Measurements from ENCODE around the gene ARID5B.
A peak's percentile ranks its signal among the peaks of the same experiment; 100 is the strongest.

The ARID5B gene

DNA sequence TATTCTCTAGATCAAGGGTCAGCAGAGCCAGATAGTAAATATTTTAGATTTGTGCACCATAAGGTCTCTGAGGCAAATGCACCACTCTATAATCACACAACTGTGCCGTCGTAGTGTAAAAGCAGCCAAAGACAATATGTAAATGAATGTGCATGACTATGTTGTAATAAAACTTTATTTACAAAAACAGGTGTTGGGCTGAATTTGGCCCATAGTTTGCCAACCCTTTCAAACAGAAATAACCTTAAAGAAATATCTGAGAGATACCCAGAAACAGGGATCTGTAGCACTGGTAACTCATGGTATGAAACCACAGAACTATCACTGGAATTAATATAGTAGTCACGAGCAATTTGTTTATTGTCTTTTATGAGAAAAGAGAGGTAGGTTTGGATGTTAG lies 86.0 kb downstream of the ARID5B start:
- no peak overlapping the region for H3K4me3 ChIP-seq (replicated peaks in 1 of 2; ENCODE audit: low read depth in 2 of 2, low read length in 2 of 2)
- no peak for DNase-seq (ENCODE audit: low read depth in 2 of 2)
- TF ChIP-seq, protein P1, sequence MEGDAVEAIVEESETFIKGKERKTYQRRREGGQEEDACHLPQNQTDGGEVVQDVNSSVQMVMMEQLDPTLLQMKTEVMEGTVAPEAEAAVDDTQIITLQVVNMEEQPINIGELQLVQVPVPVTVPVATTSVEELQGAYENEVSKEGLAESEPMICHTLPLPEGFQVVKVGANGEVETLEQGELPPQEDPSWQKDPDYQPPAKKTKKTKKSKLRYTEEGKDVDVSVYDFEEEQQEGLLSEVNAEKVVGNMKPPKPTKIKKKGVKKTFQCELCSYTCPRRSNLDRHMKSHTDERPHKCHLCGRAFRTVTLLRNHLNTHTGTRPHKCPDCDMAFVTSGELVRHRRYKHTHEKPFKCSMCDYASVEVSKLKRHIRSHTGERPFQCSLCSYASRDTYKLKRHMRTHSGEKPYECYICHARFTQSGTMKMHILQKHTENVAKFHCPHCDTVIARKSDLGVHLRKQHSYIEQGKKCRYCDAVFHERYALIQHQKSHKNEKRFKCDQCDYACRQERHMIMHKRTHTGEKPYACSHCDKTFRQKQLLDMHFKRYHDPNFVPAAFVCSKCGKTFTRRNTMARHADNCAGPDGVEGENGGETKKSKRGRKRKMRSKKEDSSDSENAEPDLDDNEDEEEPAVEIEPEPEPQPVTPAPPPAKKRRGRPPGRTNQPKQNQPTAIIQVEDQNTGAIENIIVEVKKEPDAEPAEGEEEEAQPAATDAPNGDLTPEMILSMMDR (IDR thresholded peaks at IDR 0.05; ENCODE audit: low read depth, low read length) = no peak

DNA sequence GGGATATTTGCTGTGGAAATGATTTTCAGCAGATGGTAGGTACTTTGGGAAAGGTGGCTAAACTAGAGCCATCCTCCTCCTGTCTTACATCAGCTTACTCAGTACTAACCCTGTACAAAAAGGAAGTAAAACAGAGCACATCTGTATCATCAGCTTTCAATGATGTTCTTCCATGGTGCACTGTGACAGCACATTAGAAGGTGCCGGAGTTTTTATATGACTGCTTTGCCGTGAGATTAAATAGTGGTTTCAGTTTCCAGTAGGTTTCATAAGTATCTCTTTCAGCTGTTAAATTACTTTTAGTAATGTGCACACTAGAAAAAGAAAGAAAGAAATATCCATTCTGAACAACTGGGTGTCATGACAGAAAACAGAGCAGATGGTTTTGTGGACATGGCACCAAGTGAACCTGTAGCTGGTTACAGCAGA lies 86.5 kb downstream of the ARID5B start:
- no peak overlapping the region for H3K4me3 ChIP-seq (replicated peaks in 1 of 2; ENCODE audit: low read depth in 2 of 2, low read length in 2 of 2)
- peak in 1 of 2 donors; percentile 22 for DNase-seq (ENCODE audit: low read depth in 2 of 2)

DNA sequence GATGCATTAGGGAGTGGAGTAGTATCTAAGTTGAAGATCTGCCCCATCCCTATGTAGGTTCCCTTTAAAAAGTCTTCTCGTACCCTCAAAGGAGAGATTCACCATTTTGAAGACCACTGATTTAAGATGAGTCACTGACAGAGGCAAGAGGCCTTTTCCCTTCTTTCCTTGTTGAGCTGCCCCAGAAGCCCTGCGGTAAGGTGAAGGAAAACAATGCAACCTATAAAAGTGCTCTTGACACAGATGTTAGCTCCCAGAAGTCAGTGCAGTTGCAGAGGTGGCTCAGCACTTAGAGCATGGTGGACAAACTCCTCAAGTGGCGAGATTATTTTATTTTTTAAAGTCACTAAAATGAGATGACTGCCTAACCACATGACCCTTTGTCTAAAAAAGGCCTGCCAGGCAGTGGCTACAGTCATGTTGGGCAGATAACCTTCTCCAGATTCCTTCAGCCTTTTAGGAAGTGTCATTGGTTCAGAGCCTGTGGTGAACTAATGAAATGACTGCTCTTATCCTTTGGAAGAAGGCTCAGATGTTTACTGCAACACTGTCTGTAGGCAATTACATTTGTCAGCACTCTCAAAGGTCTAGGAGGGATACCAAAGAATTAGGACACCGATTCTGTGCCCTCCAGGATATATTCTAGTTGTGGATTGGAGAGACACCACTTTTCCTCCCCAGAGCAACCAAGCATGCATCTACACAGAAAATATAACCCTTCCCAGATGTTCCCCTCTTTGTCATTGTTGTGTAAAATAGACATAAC lies 88.7 kb downstream of the ARID5B start:
- no peak overlapping the region for H3K4me3 ChIP-seq (replicated peaks in 1 of 2; ENCODE audit: low read depth in 2 of 2, low read length in 2 of 2)
- TF ChIP-seq, protein P1 (IDR thresholded peaks at IDR 0.05; ENCODE audit: low read depth, low read length) = no peak
- DNase-seq (ENCODE audit: low read depth in 2 of 2) = no peak

More for the DNA sequence above, 86.5 kb downstream of the ARID5B start:
- TF ChIP-seq, protein P1 (IDR thresholded peaks at IDR 0.05; ENCODE audit: low read depth, low read length) = no peak

DNA sequence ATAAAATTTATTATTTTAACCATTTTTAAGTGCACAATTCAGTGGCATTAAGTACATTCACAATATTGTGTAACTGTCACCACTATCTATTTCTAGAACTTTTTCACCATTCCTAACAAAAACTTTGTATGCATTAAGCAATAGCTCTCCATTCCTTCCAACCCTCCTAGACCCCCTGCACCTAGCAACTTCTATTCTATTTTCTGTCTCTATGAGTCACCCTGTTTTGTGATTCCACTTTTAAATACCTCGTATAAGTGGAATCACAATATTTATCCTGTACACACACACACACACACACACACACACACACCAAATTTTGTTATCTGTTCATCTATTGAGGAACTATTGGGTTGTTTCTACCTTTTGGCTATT lies 89.2 kb downstream of the ARID5B start:
- TF ChIP-seq, protein P1 (IDR thresholded peaks at IDR 0.05; ENCODE audit: low read depth, low read length) = no peak
- H3K4me3 ChIP-seq (replicated peaks in 1 of 2; ENCODE audit: low read depth in 2 of 2, low read length in 2 of 2) = no peak overlapping the region
- DNase-seq (ENCODE audit: low read depth in 2 of 2) = peak; percentile 46 to 52

DNA sequence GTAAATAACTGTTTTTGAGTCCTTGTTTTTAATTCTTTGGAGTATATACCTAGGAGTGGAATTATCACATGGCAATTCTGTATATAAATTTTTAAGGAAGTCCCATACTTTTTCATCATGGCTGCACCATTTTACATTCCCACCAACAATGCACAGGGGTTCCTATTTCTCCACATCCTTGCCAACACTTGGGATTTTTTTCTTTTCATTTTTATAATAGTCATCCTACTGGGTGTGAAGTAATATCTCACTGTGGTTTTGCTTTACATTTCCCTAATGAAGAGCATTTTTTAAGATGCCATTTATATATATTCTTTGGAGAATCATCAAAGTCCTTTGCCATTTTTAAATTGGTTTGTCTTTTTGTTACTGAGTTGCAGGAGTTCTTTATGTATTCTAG lies 89.7 kb downstream of the ARID5B start:
- TF ChIP-seq, protein P1 (IDR thresholded peaks at IDR 0.05; ENCODE audit: low read depth, low read length) = no peak
- no peak for DNase-seq (ENCODE audit: low read depth in 2 of 2)
- no peak overlapping the region for H3K4me3 ChIP-seq (replicated peaks in 1 of 2; ENCODE audit: low read depth in 2 of 2, low read length in 2 of 2)

DNA sequence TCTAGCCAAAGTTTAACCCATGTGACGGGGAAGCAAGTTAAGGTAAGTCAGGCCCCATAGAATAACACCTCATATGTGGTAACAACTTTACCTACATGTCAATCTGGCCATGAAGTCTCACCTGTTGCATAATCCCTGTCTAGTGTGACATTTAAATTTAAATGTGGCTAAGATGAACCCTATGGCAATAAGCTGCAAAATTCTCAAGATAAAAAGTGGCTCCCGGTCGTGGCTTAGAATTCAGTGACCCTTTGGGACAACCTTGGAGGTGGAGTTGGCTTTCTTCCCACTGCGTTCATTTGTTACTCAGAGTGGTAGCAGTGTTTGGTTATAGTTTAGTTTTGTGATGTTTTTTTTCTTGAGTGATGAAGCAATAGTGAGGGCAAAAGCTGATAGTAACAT lies 90.6 kb downstream of the ARID5B start:
- H3K4me3 ChIP-seq (replicated peaks in 1 of 2; ENCODE audit: low read depth in 2 of 2, low read length in 2 of 2) = no peak overlapping the region
- TF ChIP-seq, protein P1 (IDR thresholded peaks at IDR 0.05; ENCODE audit: low read depth, low read length) = no peak
- DNase-seq (ENCODE audit: low read depth in 2 of 2) = peak; percentile 79 to 83
